NCI-H1417 treated with DMSO at 0.1 percent for 48 hours (cell line): ENCODE results near the gene RDH16.
"Not testable (repeated sequence)": the region's sequence is repeated elsewhere in the genome, so short reads cannot be mapped to it uniquely, and the experiment has no call there.

ENCODE experiments used
- DNase-seq: peaks from one replicate; lab custom pipeline; 2025; lab: John Stamatoyannopoulos, UW

Gene RDH16

DNA sequence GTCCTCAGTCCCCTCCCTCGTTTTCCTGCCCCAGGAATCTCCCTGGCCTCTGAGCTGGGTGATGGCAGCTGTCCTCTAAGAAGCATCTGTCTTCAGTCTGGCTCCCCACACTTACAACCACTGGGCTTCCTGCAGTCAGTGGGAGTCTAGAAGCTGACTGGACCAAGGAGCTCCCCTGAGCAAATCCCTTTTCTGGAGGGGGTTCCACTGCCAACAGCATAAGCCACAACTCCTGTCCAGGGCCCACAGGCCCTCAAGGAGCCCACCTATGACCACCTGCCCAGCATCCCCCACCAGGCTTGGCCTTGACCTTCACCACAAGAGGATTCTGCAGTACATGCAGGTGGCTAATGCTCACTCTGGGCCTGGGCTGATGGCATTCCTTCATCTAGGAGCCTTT is 4.1 kb downstream of the RDH16 start:
- DNase-seq = no peak

GRCh38 chr12:56951582-56952339 is 5.6 kb downstream of the RDH16 start:
- no peak for DNase-seq

- no peak for DNase-seq
These were observed 8.5 kb downstream of the RDH16 start for GRCh38 chr12:56948881-56949280.

DNA sequence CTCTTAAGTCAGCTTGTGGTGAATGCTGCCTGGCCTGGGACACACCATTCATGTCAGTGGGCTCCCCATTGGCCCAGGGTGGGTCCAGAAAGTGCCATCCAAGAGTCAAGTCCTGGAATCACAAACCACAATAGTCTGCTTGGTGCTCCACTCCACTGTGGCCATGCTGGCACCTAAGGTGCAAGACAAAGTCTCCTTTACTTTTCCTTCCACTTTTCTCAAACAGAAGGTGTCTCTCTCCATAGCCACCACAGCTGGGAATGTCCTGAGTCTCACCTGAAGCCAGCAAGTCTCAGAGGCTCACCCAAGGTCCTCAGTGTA is 9.0 kb downstream of the RDH16 start:
- DNase-seq = no peak

DNA sequence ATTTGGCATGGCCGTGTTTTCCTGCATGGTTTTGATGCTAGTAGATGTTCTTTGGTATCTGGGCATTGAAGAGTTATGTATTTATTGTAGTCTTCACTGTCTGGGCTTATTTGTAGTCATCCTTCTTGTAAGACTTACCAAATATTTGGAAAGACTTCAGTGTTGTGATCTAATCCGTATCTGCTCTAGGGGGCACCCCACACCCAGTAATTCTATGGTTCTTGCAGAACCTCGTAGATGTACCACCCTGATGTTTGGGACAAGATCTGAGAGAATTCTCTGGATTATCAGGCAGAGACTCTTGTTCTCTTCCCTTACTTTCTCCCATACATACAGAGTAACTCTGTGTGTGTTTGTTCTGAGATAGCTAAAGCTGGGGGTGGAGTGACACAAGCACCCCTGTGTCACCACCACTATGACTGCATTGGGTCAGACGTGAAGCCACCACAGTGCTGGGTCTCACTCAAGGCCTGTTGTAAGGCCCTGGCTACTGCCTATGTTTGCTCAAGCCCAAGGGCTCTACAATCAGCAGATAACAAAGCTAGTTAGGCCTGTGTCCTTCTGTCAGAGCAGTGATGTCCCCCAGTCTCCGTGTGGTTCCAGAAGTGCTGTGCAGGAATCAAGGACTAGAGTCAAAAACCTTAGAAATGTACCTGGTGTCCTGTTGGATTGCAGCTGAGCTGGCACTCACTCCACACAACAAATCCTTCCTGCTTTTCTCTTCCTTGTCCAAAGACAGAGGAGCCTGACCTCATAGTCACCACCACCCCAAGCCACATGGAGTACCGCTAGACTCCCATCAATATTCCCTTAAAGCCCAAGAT is 9.6 kb downstream of the RDH16 start:
- no peak for DNase-seq

GRCh38 chr12:56943878-56944277 is 13.5 kb downstream of the RDH16 start:
- no peak for DNase-seq

- not testable (repeated sequence) for DNase-seq
These were observed 14.0 kb downstream of the RDH16 start for GRCh38 chr12:56943374-56943773.

- DNase-seq = no peak
These were observed 15.9 kb downstream of the RDH16 start for GRCh38 chr12:56941299-56942017.

DNA sequence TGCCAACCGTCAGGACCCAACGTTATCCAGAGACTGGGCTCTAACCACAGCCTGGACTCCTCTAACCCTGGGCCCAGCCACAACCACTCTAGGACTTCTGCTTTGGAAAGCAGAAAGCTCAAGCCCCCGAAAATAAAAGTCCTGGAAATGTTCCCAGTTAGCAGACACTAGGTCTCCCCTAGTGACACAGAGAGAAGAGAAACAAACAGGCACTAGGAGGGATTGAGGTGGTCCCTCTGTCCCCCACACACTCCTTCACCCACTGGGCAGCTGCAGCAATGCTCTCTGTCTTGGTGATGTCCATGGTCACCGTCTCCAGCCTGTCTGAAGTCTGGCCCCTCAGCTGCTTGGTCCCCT is 16.5 kb downstream of the RDH16 start:
- DNase-seq = not testable (repeated sequence)

- DNase-seq = no peak
These were observed 21.7 kb downstream of the RDH16 start for GRCh38 chr12:56935752-56936151.

- no peak for DNase-seq
These were observed 22.3 kb downstream of the RDH16 start for GRCh38 chr12:56935157-56935556.

DNA sequence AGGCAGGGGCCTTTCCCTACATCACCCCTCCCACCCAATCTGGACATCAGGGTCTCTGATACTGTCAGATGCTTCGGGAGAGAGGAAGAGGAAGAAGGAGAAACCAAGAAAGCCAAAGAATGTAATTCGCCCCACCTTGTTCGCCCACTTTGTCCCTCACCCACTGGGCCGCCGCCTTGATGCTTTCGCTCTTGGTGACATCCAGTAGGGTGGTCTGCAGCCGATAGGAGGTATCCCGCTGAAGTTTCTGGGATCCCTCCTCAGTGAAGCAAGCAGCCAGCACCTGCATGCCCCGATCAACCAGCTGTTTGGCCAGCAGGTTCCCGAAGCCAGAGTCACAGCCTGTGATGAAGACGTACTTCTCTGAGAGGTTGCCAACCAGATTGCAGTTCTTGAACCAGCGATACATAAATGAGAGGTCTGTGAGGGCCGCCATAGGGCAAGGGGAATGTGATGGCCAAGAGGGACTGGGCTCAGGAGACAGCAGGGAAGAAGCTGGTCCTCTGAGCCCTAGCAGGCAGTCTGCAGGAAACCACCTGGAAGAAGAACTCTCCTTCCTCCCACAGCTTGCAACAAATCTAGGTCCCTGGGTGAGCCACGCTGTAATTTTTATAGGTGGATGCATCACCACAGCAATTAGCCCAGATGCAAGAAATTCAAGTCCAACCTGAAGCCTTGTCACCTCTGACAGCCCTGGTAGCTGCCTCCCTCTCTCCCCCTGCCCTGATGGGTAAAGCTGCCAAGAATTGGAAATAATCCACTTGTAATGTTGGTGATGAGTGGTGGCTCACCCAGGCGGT is 23.4 kb downstream of the RDH16 start, which contains the start of gene SDR9C7:
SDR9C7 (minus strand) TSS at position 583 of the 800 bp plus-strand sequence; CDS start at position 436, 147 bp downstream.
- no peak for DNase-seq

DNA sequence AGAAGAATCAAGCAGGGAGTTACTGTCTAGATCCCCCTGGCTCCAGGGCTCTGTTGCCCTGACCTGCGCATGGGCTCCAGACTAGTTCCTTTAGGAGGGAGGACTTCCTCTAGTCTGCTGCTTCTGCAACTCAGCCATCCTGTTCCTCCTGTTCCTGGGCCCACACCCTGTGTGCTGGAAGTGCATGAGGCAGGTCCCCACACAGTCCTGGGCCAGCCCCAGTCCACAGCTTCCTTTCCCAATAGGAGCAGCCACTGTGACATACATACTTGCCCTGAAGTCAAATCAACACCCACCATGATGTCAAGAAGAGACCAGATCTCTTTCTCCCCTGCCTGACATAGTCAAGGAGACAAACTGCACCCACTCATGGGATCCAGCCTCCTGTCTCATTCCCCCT is 24.5 kb downstream of the RDH16 start:
- no peak for DNase-seq

DNA sequence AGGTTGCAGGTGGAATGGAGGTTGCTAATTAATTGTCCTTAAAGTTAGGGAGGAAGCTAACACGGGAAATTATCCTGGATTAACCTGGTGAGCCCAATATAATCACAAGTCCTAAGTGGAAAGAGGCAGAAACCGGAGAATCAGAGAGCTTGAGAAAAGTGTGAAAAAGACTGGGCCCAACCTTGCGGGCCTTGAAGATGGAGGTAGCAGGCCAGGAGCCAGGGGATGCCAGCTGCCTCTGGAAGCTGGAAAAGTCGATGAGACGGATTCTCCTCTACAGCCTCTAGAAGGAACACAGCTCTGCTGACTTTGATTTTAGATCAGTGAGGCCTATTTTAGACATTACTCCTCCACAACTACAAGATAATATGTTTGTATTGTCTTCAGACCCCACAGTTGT is 25.3 kb downstream of the RDH16 start:
- no peak for DNase-seq

DNA sequence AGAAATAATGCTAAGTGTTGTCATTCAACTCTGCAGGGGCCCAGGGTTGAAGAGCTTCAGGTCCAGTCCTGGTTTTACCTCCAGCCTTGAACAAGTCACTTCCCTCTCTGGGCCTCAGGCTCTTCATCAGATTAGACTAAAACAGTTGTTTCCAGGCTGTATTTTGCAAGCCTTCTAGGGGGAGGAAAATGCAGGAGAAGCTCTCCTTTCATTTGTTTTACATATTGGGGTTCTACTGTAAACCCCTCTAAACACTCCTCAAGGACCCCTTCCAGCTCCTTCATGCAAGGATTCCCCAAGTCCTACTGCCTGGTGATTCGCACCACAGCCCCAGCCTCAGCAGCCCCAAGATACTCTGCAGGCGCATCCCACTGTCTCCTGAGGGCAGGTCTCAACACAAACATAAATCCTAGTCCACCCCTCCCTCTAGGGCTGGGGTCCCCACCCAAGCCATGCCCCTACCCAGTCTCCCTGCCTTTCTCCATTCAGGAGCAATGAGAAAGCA is 25.9 kb downstream of the RDH16 start:
- no peak for DNase-seq

DNA sequence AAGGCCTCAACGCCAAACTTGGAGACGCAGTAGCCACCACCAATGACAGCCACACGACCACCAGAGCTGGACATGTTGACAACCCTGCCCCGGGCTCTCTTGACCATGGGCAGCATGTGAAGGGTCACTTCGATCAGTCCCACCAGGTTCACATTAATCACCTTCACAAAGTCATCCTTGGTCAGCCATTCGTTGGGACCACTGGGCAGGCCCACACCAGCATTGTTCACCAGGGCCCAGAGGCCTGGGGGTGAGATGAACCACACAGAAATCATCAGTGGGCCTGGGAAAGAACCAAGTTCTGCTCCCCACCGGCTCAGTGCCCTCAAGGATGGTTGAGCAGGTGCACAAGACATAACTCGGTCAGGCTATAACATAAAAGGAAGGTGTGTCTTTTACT is 27.2 kb downstream of the RDH16 start:
- no peak for DNase-seq

- DNase-seq = no peak
These were observed 27.6 kb downstream of the RDH16 start for GRCh38 chr12:56929780-56930179.

DNA sequence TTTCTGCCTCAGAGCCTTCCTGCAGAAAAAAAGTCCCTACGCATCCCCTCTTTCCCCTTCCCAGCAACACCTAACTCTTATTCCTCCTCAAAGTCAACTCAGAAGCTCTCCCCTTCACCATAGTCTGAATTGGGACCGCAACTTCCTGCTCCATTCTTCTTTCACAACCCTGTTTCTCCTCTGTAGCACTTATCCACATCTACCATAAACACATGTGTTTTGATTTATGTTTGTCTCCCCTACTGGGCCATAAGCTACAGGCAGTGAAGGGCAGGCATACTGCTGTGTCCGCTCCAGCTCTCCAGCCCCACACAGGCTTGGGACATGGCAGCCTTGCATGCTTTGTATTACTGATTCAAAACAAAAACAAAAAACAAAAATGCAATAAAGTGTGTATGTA is 29.1 kb downstream of the RDH16 start:
- no peak for DNase-seq

DNA sequence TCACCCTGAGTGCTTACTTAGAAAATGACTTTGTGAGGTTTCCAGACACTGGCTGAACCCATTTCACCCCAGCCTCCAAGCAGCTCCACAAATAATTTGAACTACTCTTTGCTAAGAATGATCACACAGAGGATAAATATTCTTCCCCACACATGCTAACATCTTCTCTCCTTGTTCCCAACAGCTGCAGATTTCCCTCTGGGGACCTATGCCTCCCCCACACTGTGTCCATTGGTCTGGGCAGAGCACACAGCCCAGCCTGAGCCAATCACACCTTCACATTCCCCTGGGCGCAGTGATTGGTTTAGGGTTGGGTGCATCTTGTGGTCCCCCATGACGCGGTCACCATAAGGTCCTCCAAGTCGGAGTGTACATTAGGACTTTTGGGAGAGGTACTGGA is 30.1 kb downstream of the RDH16 start:
- no peak for DNase-seq

GRCh38 chr12:56922031-56922430 is 35.4 kb downstream of the RDH16 start:
- DNase-seq = no peak

- no peak for DNase-seq
These were observed 36.1 kb downstream of the RDH16 start for GRCh38 chr12:56921346-56921745.

GRCh38 chr12:56918139-56918538 is 39.3 kb downstream of the RDH16 start:
- not testable (repeated sequence) for DNase-seq
